Calu3 (cell line): ENCODE measurements around the gene ABCF3. TPM values are rescaled to one million over a fixed set of nuclear protein-coding genes. Genes with fewer than 3 reads are reported as not detected.

ENCODE experiments used
- BruUV-seq: library from RNA; stranded (reverse); fragments of 400-500 nt; replicated peaks from 2 replicates; lab custom pipeline; 2021; lab: Mats Ljungman, UMichigan
- CTCF ChIA-PET: fragments of 300-600 bp; sonication (Branson Sonifier 250); formaldehyde crosslinking; loops from one replicate; lab custom pipeline; 2022; ENCODE audit warnings: antibody characterized with exemption; lab: Charles Lee
- DNase-seq: peaks from one replicate; pipeline ENCODE4 v3.0.0; 2022
- H3K27ac Mint-ChIP-seq: one replicate; pipeline ENCODE4 v1.8.0; 2022; ENCODE audit warnings: mixed read lengths; ENCODE audit not compliant: unreplicated experiment
- H3K27me3 Mint-ChIP-seq: one replicate; pipeline ENCODE4 v1.8.0; 2022; ENCODE audit warnings: mixed read lengths; ENCODE audit not compliant: unreplicated experiment
- H3K36me3 Mint-ChIP-seq: one replicate; pipeline ENCODE4 v1.8.0; 2022; ENCODE audit warnings: mild to moderate bottlenecking, moderate library complexity, mixed read lengths; ENCODE audit not compliant: insufficient read depth, unreplicated experiment
- H3K4me1 Mint-ChIP-seq: one replicate; pipeline ENCODE4 v1.8.0; 2022; ENCODE audit warnings: mild to moderate bottlenecking, low read depth, mixed read lengths; ENCODE audit not compliant: unreplicated experiment
- H3K4me3 Mint-ChIP-seq: one replicate; pipeline ENCODE4 v1.8.0; 2022; ENCODE audit warnings: mild to moderate bottlenecking, low read depth, moderate library complexity, mixed read lengths; ENCODE audit not compliant: unreplicated experiment
- H3K9me3 Mint-ChIP-seq: one replicate; pipeline ENCODE4 v1.8.0; 2022; ENCODE audit warnings: low read depth, mixed read lengths; ENCODE audit not compliant: unreplicated experiment
- intact Hi-C: fragments of 100-400 bp; cut with micrococcal nuclease; formaldehyde crosslinking; loops from one replicate; pipeline ENCODE4 v1.10.0; 2022; ENCODE audit not compliant: unreplicated experiment
- total RNA-seq: library from RNA; stranded (reverse); gene quantifications from 2 replicates; pipeline ENCODE4 v1.2.3, GENCODE V29; 2022
- TF ChIP-seq, protein P1 (sequence below): fragments of 200-600 bp; IDR thresholded peaks from one replicate; pipeline ENCODE4 v1.8.0; 2022; ENCODE audit warnings: antibody characterized with exemption; ENCODE audit not compliant: unreplicated experiment

The ABCF3 gene
- total RNA-seq, 1 experiment from 2014 or later, result 116 TPM

DNA sequence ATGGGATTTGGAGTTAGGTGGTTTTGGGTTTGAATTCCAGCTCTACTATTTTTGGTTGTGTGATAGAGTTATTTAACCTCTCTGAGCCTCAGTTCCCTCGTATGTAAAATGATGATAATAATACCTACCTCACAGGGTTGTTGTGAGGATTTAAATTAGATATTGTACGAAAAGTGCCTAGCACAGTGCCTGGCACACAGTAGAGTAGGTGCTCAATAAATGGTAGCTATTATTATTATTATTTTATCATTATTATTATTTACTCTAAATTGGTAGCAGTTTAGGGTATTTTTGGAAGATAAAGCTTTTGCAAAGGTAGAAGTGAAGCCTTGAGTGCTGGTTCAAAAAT is 12.7 kb upstream of the ABCF3 start:
- TF ChIP-seq, protein P1, sequence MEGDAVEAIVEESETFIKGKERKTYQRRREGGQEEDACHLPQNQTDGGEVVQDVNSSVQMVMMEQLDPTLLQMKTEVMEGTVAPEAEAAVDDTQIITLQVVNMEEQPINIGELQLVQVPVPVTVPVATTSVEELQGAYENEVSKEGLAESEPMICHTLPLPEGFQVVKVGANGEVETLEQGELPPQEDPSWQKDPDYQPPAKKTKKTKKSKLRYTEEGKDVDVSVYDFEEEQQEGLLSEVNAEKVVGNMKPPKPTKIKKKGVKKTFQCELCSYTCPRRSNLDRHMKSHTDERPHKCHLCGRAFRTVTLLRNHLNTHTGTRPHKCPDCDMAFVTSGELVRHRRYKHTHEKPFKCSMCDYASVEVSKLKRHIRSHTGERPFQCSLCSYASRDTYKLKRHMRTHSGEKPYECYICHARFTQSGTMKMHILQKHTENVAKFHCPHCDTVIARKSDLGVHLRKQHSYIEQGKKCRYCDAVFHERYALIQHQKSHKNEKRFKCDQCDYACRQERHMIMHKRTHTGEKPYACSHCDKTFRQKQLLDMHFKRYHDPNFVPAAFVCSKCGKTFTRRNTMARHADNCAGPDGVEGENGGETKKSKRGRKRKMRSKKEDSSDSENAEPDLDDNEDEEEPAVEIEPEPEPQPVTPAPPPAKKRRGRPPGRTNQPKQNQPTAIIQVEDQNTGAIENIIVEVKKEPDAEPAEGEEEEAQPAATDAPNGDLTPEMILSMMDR, result no peak
- CTCF ChIA-PET, result interaction anchor here (1.3 kb wide), 1 partner anchor 12 kb away, joined by 4 read pairs; the partner anchor contains the start of gene ABCF3
- no TSS peak for BruUV-seq
- intact Hi-C loops, result no loop called here
- peaks cover 51% of the 10 kb centered on the region for H3K36me3 Mint-ChIP-seq
- H3K27ac Mint-ChIP-seq, result no peak overlapping the region
- H3K4me1 Mint-ChIP-seq, result peaks cover 7% of the 10 kb centered on the region
- H3K9me3 Mint-ChIP-seq, result no peaks in the 10 kb centered on the region
- no peak for DNase-seq
- no peak overlapping the region for H3K4me3 Mint-ChIP-seq
- H3K27me3 Mint-ChIP-seq, result no peaks in the 10 kb centered on the region

DNA sequence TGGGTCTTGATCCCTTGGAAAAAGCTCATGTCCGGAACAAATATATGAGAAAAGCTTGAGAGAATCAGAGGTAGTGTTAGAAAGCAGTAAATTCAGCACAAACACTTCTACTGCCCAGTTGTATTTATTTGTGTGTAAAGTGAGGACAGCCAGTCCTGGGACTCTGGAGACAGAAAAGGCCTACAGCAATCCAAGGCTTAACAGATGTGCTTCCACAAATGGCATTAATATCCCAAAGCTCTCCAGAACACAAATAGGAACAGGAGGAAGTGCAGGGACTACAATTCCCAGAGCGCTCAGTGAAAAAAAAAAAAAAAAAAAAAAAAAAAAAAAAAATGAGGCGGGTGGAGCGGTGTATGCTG is 11.7 kb upstream of the ABCF3 start:
- intact Hi-C loops, result no loop called here

DNA sequence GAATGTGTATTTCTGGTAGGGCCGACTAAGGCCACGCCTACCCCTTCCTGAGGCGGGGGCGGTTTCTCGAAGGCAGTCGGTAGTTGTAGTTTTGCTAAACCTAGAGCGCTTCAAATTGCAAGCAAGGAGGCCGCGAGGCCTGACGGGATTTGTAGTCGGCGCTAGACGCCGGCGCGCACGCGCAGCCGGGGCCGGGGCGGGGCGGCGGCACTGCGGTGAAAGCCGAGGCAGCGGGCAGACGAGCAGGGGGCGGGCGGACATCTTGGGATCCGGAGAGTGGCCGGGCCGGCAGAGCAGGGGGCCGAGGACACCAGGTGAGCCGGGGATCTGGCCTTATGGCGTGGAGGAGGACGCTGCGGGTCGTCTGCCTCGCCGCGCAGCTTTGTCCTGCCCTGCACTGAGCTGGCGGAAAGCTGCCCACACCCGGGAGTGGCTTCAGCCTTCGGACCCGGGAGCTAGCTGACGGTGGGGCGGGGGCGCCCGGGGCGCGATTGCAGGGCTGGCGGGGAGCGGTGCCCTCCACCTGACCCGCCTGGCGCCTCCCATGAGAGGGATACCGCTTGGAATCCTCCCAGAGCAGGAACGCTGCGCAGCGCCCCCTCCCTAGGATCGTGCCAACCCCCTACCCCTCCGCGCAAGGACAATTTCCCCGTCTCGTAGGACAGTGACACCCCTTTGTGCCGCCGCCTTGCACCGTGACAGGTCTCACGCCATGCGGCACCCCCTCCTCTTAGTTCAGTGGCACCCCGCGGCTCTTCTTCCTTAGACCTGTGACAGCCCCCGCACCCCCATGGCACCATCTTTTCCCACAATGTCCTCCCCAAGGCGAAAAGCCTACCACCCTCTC is 11.1 kb upstream of the ABCF3 start, which contains the start of gene AP2M1:
AP2M1 (plus strand) TSS at position 210 of the 847 bp plus-strand sequence. CDS start 2,139 bp downstream, outside the sequence.
- H3K4me1 Mint-ChIP-seq, result peaks cover 8% of the 10 kb centered on the region
- intact Hi-C loops, result no loop called here
- no peaks in the 10 kb centered on the region for H3K9me3 Mint-ChIP-seq
- peak; percentile 100 for DNase-seq
- CTCF ChIA-PET, result interaction anchor here (0.6 to 1.6 kb wide), 7 partner anchors 30 to 1400 kb away, joined by 3 to 9 read pairs (median 4); no protein-coding TSS in a partner anchor
- no TSS peak for BruUV-seq
- peak within 1 kb of the TSS; percentile 85 for H3K4me3 Mint-ChIP-seq
- peak within 1 kb of the TSS; percentile 50 for H3K27ac Mint-ChIP-seq
- TF ChIP-seq, protein P1, result no peak
- H3K36me3 Mint-ChIP-seq, result peaks cover 53% of the 10 kb centered on the region
- no peaks in the 10 kb centered on the region for H3K27me3 Mint-ChIP-seq

More for the DNA sequence above, 11.7 kb upstream of the ABCF3 start:
- TF ChIP-seq, protein P1, result no peak
- H3K36me3 Mint-ChIP-seq, result peaks cover 49% of the 10 kb centered on the region
- BruUV-seq, result no TSS peak
- CTCF ChIA-PET, result interaction anchor here (0.6 to 1.6 kb wide), 10 partner anchors 11 to 1401 kb away, joined by 3 to 9 read pairs (median 4); partner anchors contain the start of genes ABCF3 and EIF2B5
- peaks cover 8% of the 10 kb centered on the region for H3K4me1 Mint-ChIP-seq
- DNase-seq, result no peak
- no peaks in the 10 kb centered on the region for H3K9me3 Mint-ChIP-seq
- peak overlapping the region; percentile 85 for H3K4me3 Mint-ChIP-seq
- H3K27ac Mint-ChIP-seq, result peak overlapping the region; percentile 15
- H3K27me3 Mint-ChIP-seq, result no peaks in the 10 kb centered on the region

DNA sequence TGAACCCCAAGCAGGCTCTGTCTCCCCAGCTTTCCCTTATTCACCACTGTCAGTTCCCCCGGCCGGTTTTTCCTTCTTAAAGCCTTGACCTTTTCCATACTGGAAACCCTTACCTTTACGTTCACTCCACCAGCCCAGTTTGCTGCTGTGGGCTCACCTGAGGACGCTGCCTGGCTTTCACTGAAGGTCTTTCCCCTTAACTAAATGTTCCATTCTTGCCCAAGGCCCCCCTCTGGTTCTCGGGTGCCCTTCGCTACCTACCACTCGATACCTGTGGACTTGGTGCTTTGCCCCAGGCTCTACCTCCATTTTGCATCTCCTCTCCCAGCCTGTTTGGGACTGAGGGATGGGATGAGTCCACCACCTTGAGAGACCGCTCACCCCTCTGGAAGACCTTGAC is 10.5 kb upstream of the ABCF3 start:
- TF ChIP-seq, protein P1, result no peak
- H3K27ac Mint-ChIP-seq, result peak overlapping the region; percentile 50
- peaks cover 8% of the 10 kb centered on the region for H3K4me1 Mint-ChIP-seq
- DNase-seq, result peak; percentile 19
- H3K27me3 Mint-ChIP-seq, result no peaks in the 10 kb centered on the region
- peaks cover 60% of the 10 kb centered on the region for H3K36me3 Mint-ChIP-seq
- no peaks in the 10 kb centered on the region for H3K9me3 Mint-ChIP-seq
- CTCF ChIA-PET, result interaction anchor here (1.0 to 1.6 kb wide), 2 partner anchors 31 to 66 kb away, joined by 3 to 5 read pairs; no protein-coding TSS in a partner anchor
- intact Hi-C loops, result no loop called here
- BruUV-seq, result no TSS peak
- peak overlapping the region; percentile 85 for H3K4me3 Mint-ChIP-seq
